ENCODE results near the gene ZNF750.
A peak's percentile ranks its signal among the peaks of the same experiment; 100 is the strongest.

The ZNF750 gene

GRCh38 chr17:82872591-82873520 lies 33.0 kb upstream of the ZNF750 start:
- DNase-seq (ENCODE audit: low read depth), result no peak

DNA sequence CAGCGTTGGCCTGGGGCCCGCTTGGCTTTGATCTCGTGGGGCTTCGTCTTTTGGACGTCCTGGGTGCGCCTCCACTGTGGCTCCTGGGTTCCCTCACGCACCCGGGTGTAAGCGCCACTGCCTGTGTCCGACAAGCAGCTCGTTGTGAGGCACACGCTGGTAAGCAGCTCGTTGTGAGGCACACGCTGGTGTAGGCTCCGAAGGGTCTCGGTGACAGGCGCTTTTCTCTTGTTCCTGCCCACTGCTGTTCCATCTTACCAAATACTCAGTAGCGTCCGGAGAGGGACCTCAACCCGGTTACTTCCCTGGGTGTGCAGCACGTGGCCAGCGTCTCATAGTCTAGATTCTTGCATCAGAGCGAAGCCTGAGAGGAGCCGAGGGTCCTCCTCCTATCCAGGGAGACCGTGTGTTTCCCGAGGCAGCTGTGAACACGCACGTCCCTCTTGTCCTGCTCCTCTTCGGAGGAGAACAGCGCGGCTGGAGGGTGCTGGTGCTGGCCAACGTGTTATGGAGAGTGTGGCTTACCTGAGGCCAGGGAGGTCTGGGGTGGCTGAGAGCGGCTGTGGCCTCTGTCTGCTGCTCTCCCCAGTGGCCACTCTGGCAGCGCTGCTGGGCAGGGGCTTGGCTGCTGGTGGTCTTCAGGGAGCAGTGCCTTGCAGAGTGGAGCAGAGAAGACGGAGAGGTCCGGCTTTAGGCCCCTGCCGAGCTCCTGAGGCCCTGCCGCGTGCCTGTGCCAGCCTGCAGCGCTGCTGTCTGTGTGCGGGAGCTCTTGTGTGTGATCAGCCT lies 32.1 kb upstream of the ZNF750 start:
- DNase-seq (ENCODE audit: low read depth), result no peak

DNA sequence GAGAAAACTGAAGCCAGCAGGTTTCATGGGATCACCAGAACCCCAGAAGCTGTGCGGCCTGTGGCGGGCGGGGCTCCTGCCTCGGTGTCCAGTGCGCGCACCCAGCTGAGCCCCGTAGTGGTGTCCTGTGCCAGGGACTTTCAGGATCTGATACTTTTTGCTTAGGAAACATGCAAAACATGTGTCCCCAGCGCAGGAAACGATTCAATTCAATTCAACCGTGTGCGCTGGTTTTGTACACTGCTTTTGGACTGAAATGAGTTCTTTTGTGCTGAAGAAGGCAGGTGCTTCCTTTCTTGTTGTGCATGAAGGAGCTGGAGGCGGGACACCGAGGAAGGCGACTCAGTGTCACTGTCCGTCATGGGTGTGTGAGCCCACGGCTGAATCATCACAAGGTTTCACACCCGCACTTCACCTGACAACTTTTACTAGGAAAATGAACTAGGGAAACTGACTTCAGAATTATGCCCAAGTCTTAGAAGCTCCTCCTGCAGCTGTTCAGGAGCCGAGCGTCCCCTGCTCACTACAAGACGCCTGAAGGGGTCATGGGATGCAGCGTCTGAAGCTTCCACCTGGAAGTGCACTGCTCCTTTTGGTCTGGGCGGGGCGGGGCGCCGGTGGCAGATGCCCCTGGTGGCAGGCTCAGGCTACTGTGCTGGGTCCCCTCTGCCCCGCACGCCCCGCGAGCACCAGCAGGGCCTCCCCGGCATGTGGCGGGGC lies 31.4 kb upstream of the ZNF750 start:
- DNase-seq (ENCODE audit: low read depth), result no peak

DNA sequence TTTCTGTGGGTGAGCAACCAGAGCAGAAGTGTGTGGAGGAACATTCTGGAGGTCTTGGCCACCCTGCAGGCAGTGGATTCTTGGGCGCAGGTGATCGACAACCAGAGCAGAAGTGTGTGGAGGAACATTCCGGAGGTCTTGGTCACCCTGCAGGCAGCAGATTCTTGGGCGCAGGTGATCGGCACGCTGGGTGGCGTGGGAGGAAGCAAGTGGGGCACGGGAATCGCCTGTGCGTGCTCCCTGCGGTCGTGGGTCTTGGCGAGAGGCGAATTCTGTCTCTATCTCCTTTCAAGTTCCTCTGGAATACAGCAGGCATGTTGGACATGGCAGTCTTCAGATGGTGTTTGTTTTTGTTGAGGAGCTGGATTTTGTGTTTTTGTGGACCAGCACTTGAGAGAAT lies 30.7 kb upstream of the ZNF750 start:
- DNase-seq (ENCODE audit: low read depth), result no peak

- no peak for DNase-seq (ENCODE audit: low read depth)
Observed at GRCh38 chr17:82870091-82870491, 30.3 kb upstream of the ZNF750 start.

DNA sequence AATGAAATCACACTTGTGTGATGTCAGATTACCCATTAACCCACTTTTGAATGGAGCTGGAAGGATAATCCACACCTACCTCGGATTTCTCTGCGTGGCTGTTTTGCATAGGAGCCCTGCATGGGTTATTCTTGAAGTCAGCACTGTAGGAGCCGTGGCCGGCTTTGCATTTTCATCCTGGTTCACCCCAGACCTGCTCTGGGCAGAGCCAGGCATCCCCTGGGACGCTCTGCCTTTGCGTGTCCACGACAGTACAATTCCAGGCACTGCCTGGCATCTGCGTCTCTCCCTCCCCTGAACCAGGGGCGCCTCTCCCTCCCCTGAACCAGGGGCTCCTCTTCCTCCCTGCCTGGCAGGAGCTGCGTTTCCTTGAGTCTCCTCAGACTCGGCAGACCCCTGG lies 29.7 kb upstream of the ZNF750 start:
- no peak for DNase-seq (ENCODE audit: low read depth)

DNA sequence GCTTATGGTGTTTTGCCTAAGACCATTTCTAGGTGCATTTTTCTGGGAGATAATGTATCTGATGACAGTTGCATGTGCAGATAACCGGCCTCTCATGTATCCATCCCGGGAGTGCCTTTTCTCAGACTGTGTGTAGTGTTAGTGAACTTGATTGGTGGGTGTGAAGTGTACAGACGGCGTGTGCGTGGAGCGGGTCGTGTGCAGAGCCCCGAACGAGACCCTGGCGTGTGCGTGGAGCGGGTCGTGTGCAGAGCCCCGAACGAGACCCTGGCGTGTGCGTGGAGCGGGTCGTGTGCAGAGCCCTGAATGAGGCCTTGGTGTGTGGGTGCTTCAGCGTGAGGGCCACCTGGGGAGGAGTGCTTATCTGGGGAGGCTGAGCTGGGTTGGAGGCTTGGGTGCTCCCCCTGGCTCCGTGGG lies 28.9 kb upstream of the ZNF750 start:
- DNase-seq (ENCODE audit: low read depth), result no peak

DNA sequence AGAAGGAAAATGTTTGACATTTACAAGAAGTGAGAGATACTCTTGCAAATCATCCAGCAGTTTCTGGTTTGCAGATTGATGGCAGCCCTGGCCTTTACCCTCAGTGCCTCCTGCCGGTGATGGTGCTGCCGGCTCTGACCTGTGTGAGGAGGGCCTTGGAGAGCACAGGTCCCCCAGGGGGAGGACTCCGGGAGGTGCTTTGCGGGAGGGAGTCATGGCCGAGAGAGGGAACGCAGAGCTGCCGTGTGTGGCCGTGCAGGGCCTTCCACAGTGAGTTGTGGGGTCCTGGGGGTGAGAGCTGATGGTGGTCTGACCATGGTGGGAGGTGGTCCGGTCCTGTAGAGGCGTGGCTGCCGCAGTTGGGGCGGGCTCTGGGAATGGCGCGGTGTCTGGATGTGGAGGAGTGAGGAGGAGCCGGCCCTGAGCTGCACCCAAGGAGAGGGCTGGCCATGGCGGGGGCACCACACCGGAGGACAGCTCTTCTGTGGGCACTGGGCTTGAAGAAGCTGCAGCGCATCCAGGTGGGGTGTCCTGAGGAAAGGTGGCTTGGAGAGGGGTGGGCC lies 28.0 kb upstream of the ZNF750 start:
- DNase-seq (ENCODE audit: low read depth), result no peak

GRCh38 chr17:82866590-82867191 lies 26.9 kb upstream of the ZNF750 start:
- DNase-seq (ENCODE audit: low read depth), result no peak

- DNase-seq (ENCODE audit: low read depth), result no peak
Observed at GRCh38 chr17:82865774-82866395, 26.1 kb upstream of the ZNF750 start.

DNA sequence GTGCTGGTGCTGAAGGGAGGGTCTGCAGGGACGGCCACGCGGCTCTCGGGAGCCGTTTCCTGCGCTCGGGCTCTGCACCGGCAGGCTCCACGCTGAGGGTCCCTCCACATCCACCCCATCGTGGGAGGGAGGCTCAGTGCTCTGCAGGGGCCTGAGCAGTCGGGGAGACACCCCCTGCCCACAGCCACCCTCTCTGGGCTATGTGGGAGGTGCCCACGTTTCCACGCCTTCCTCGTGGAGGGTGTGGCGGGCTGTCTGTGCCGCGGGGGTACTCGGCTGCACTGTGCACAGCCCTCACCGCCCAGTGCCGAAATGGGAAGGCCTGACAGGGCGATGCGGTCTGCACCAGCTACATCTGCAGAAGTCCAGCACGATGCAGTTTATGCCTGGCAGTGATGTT lies 25.5 kb upstream of the ZNF750 start:
- DNase-seq (ENCODE audit: low read depth), result no peak

- DNase-seq (ENCODE audit: low read depth), result no peak
Observed at GRCh38 chr17:82864713-82865248, 25.0 kb upstream of the ZNF750 start.

- peak; percentile 75 for DNase-seq (ENCODE audit: low read depth)
Observed at GRCh38 chr17:82863941-82864712, 24.3 kb upstream of the ZNF750 start.

GRCh38 chr17:82863383-82863940 lies 23.6 kb upstream of the ZNF750 start:
- DNase-seq (ENCODE audit: low read depth), result no peak

DNA sequence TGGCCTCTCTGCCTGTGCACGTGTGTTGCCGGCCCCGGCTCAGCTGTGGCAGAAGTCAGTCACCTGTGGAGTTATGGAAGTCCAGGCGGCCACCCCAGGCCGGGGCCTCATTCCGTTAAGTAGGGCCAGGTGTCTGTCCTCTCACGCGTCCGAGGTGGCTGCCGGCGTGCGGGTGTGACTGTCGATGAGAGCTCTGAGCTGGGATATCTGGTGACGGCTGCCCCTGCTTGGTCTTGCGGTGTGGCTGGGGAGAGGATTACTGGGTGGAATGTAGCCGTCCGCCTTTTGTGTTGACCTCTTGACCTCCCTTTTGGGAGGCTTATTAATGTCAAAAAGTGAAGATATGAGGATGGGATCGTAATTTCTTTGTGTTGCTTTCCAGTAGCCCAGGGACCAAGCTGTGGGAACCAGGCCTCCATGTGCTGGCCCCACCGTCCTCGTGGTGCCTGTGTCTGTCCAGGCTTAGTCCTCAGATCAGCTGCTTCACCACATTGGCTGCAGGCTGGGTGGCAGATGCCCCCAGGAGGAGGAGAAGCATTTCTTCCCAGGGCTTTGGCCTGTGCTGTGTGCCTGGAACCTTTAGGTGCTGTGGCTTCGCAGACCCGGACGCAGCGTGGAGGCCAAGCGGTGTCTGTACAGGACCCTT lies 23.0 kb upstream of the ZNF750 start:
- no peak for DNase-seq (ENCODE audit: low read depth)

- no peak for DNase-seq (ENCODE audit: low read depth)
Observed at GRCh38 chr17:82862191-82862590, 22.4 kb upstream of the ZNF750 start.

- DNase-seq (ENCODE audit: low read depth), result no peak
Observed at GRCh38 chr17:82861393-82861775, 21.6 kb upstream of the ZNF750 start.

GRCh38 chr17:82860606-82861392 lies 21.0 kb upstream of the ZNF750 start:
- DNase-seq (ENCODE audit: low read depth), result no peak

Measured in activated T-helper 9 cell treated with anti-CD3 and anti-CD28 coated beads, Interleukin-2, amount 50 U/mL, for 16 hours (primary cell).